ENCODE measurements around the gene SCUBE3.

SCUBE3 gene

DNA sequence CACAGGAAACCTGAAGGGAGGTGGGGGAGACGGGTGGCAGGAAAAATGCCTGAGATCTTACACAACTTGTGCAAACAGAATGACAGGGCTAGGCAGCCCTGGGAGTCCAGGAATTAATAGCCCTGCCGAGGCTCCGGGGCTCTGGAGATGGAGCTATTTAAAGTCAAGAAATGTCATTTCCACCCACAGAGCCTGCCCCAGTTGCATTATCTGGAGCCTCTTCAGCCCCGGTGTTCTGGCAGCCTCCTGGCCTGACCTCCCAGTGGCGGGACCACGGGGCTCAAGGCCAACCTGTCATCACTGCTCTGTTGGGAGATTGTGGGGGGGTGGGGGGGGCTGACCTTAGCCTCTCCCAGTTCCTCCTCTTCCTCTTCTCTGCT lies 28.5 kb upstream of the SCUBE3 start:
- TF ChIP-seq, protein P1, sequence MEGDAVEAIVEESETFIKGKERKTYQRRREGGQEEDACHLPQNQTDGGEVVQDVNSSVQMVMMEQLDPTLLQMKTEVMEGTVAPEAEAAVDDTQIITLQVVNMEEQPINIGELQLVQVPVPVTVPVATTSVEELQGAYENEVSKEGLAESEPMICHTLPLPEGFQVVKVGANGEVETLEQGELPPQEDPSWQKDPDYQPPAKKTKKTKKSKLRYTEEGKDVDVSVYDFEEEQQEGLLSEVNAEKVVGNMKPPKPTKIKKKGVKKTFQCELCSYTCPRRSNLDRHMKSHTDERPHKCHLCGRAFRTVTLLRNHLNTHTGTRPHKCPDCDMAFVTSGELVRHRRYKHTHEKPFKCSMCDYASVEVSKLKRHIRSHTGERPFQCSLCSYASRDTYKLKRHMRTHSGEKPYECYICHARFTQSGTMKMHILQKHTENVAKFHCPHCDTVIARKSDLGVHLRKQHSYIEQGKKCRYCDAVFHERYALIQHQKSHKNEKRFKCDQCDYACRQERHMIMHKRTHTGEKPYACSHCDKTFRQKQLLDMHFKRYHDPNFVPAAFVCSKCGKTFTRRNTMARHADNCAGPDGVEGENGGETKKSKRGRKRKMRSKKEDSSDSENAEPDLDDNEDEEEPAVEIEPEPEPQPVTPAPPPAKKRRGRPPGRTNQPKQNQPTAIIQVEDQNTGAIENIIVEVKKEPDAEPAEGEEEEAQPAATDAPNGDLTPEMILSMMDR (IDR thresholded peaks at IDR 0.05; ENCODE audit: low read depth, low read length, missing control alignments): no peak
- no peak for DNase-seq (ENCODE audit: low read depth)
- H3K4me3 ChIP-seq (ENCODE audit: low read depth, low read length): no peak overlapping the region

GRCh38 chr6:35185971-35186370 lies 27.8 kb upstream of the SCUBE3 start:
- no peak for DNase-seq (ENCODE audit: low read depth)
- H3K4me3 ChIP-seq (ENCODE audit: low read depth, low read length): no peak overlapping the region
- TF ChIP-seq, protein P1 (IDR thresholded peaks at IDR 0.05; ENCODE audit: low read depth, low read length, missing control alignments): no peak

- DNase-seq (ENCODE audit: low read depth): no peak
- no peak overlapping the region for H3K4me3 ChIP-seq (ENCODE audit: low read depth, low read length)
- TF ChIP-seq, protein P1 (IDR thresholded peaks at IDR 0.05; ENCODE audit: low read depth, low read length, missing control alignments): no peak
These were observed 27.2 kb upstream of the SCUBE3 start for GRCh38 chr6:35186571-35186970.

DNA sequence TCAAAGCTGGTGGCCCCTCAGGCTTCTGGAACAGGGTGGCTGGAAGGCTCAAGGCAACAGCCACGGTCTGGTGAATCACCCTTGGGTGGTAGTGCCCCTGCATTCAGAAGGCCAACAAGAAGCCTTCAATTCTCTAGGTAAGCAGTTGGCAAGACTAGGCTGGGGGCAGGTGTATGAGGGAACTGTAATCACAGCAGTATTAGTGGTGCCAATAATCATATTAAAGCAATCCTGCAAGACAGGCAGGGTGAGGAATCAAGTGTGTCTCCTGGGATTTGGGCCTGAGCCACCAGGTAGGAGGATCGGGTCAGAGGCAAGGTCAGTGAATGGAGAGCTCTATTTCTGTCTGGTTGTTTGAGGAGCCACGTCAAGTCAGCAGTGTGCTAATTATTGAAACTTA lies 24.9 kb upstream of the SCUBE3 start:
- TF ChIP-seq, protein P1 (IDR thresholded peaks at IDR 0.05; ENCODE audit: low read depth, low read length, missing control alignments): no peak
- DNase-seq (ENCODE audit: low read depth): no peak
- no peak overlapping the region for H3K4me3 ChIP-seq (ENCODE audit: low read depth, low read length)

DNA sequence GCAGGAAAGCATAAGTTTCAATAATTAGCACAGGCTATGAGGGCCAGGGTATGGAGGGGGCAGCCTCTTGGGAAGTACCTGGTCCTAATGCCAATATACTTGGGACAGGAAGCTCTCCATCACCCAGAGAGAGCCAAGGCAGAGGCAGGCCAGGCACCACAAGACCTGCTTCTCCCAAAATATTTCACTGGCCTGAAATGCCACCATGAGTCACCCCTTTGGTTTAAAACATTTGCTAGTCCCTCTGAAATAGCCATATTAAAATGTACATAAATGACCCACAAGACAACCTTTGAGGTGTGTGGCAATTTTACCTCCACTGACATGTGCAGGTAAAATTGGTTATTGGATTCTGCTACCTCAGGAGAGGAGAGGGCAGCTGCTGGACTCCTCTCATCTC lies 23.4 kb upstream of the SCUBE3 start:
- no peak for DNase-seq (ENCODE audit: low read depth)
- no peak overlapping the region for H3K4me3 ChIP-seq (ENCODE audit: low read depth, low read length)
- TF ChIP-seq, protein P1 (IDR thresholded peaks at IDR 0.05; ENCODE audit: low read depth, low read length, missing control alignments): no peak

DNA sequence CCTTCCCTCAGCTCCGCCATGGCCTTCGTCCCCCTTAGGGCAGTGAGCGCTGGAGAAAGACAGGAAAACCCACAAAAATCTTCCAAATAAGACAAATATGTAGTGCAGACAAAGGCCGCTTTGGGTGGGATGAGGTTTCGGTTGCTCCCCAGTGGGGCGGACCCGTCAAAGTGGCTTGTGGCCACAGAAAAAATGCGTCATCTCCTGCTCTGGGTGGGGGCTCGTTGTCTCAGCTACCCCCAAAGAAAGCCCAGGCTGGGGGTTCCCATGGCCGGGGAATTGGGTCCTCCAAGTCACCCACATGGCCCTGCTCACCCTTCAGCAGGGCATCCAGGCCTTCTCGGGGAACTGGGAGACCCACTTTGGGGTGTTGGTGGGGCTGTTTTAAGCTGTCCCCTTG lies 21.9 kb upstream of the SCUBE3 start:
- TF ChIP-seq, protein P1 (IDR thresholded peaks at IDR 0.05; ENCODE audit: low read depth, low read length, missing control alignments): no peak
- DNase-seq (ENCODE audit: low read depth): no peak
- no peak overlapping the region for H3K4me3 ChIP-seq (ENCODE audit: low read depth, low read length)

GRCh38 chr6:35192301-35192860 lies 21.4 kb upstream of the SCUBE3 start:
- TF ChIP-seq, protein P1 (IDR thresholded peaks at IDR 0.05; ENCODE audit: low read depth, low read length, missing control alignments): no peak
- no peak overlapping the region for H3K4me3 ChIP-seq (ENCODE audit: low read depth, low read length)
- DNase-seq (ENCODE audit: low read depth): no peak
